Activated CD8-positive, alpha-beta memory T cell treated with anti-CD3 and anti-CD28 coated beads, Interleukin-2, amount 50 U/mL, for 24 hours (primary cell): ENCODE measurements around the gene KCNJ6.
"Not testable (repeated sequence)": the region's sequence is repeated elsewhere in the genome, so short reads cannot be mapped to it uniquely, and the experiment has no call there.

Experiments used
- DNase-seq: peaks from one replicate; pipeline ENCODE4 v3.0.0-alpha.2; 2020; ENCODE audit errors: extremely low read depth

Gene KCNJ6

DNA sequence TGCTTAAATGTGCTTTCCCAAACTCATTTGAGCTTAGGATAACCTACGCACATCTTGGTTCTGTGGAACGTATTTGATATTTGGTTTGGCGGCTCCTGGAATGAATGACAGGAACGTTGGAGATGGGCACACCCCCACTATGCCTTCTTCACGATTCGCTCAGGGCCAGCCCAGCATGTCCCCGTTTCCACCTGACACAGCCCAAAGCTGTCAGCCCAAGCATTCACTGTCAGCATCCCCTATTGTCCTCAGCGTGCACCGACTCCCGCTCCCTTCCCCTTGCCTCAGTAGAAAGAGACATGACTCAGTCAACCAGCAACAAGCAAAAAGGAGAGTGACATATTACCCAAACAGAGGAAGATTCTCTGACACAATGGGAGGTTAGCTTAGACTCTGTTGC is 181.4 kb downstream of the KCNJ6 start:
- no peak for DNase-seq

DNA sequence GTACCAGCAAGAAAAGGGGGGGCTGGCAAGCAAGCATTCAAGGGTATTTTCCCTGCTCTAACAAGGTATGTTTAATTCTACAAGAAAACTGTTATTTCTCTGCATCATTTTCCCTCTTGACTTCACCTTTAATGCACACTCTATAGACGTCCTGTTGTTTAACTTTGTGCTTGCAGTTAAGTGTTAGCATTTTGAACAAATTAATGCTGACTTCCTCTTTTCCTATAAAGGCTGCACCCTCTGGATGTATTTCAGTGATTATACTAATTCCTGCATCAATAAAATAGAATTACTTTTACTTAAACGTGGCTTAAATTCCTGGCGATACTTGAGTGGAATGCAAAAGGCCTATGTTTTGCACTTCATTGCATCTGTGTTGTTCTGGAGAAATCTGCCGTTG is 183.3 kb downstream of the KCNJ6 start:
- no peak for DNase-seq

DNA sequence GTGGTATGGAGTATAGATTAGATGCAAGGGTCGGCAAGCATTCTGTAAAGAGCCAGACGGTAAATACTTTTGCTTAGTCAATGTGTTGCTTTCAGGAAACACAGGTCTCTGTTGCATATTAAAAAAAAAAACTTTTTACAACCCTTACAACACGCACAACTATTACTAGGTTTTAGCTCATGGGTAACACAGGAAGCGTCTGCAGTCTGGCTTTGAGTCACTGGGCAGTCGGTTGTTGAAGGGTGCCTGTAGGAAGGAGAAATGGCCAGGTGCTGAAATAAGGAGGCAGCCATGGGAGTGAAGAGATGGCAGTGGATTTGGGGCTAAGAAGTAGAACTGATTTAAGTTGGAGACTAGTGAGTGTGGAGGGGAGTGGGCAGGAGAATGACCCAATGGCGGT is 192.1 kb downstream of the KCNJ6 start:
- no peak for DNase-seq

DNA sequence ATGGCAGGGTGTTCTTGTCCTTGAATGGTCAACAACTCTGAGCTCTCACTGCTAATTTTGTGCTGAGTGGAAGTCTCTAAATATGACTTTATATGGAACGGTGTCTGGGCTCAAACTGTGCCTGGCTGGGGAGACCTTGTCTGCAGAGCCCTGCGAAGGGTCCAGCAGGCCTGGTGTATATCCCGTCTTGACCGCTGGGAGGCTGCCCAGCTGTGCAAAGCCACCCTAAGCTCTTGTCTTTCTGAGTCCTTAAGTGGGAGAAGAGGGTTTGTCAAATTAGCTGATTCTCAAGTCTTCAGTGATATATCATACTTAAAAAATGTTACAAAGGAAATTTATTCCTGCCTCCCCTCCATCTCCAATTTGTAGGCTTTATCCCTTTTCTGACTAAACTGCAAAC is 198.7 kb downstream of the KCNJ6 start:
- no peak for DNase-seq

DNA sequence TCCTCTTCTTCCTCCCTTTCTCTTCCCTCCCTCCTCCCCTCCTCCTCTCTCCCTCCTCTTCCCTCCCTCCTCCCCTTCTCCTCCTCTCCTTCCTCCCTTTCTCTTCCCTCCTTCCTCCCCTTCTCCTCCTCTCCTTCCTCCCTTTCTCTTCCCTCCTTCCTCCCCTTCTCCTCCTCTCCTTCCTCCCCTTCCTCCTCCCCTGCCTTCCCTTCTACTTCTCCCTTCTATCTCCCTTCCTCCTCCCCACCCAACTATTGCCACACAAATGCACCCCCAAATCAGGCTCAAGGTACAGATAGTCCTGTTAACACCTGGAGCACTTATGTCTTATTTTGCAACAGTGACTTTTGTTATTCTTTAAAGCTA is 203.7 kb downstream of the KCNJ6 start:
- not testable (repeated sequence) for DNase-seq

DNA sequence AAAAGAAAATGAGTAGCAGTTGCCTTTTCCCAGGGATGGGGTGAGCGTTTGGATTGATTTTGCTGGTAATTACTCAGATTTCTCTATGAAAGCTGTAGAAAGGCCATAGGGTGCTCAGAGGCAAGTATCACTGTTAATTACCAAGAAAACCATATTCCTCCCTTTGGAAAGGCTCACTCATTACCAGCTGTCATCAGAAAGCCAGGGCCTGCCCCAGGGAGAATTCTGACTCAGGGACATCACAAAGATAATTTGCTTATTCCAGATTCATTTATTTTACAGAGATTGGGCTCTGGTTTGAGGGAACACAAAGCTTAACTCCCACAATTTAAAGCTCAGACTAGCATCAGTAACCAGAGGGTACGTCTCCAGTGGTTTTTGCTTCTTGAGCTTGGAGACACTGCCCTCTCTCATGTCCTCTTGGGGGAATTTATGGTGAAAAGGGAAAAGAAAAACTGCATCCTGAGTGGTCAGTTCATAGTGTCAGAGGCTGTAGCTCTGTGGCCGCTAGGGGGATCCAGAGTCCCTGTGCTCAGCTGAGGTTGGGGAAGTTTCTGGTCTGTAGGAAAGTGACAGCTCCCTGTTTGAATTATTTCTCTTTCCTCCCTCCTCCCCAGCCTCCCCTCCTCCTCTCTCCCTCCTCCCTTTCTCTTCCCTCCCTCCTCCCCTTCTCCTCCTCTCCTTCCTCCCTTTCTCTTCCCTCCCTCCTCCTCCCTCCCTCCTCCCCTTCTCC is 204.3 kb downstream of the KCNJ6 start:
- DNase-seq, result peak; percentile 3

DNA sequence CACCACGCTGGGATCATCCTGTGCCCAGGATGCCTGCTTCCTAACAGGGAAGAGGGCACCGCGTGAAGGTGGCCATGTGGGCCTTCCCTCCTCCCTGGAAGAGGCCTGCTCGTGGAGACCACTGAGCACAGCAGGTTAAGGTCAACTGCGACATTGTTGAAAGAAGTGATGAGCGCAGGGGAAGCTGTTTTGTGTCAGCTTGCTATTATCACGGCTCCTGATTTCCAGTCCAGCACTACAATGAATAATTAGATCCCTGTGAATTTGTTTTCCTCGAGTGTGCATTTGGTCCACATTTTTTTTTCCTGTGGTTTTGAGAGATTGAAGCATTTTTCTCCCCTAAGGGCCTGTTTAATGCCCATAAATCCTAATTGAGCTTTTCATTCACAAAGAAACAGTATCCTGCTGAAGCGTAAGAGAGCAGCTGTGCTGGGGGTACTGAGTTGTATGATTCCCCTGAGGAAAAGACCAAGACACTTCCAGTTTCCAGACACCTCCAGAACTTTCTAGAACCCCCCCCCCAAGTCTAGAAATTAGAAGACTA is 204.9 kb downstream of the KCNJ6 start:
- DNase-seq, result no peak

DNA sequence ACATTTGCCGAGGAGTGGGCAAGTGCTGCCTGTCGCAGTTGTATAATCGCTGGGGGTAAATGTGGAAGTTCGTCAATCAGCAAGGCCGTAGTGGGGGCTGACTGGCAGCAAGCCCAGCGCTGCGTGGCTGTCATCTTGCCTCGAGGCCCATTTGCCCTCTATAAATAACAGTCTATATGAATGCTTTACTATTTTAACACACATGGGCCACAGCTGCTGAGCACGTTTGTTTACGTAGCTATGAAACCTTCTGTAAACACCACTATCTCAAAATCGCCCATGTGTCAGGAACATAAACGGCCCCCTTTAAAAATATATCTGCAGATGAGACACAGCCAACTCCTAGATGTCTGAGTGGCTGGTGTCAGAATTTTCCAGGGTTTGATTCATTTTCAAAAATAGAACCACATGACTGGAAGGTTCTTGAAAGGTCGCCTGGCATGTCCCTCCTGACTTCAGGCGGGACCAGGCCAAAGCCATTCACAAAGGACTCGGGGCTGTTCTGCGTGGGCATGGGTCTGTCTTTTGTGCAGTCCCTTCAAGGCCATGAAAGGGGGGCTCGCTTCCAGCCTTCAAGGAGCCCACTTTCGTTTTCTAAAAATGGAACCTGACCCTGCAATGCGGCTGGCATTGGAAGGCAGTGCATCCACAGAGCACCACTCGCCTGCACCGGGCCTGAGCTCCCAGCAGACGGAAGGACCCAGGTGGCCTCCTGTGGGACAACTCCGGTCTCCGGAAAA is 205.5 kb downstream of the KCNJ6 start:
- no peak for DNase-seq

DNA sequence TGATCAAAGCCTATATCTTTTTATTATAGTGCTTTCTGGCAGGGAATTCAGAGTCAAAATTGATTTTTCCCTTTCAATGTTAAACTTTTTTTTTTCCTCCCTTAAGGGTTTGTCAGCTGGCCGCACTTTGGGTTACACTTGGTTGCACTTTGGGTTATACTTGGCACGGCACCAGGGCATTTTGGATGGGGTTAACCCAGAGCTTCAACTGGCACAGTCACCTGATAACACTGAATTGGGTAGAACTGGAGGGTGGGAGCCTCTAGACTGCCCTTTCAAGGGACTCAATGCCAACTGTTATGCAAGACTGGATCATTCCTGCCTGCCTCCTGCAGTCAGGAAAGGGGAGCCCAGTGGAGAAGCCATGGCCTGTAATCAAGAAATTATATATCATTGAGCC is 211.5 kb downstream of the KCNJ6 start:
- no peak for DNase-seq

DNA sequence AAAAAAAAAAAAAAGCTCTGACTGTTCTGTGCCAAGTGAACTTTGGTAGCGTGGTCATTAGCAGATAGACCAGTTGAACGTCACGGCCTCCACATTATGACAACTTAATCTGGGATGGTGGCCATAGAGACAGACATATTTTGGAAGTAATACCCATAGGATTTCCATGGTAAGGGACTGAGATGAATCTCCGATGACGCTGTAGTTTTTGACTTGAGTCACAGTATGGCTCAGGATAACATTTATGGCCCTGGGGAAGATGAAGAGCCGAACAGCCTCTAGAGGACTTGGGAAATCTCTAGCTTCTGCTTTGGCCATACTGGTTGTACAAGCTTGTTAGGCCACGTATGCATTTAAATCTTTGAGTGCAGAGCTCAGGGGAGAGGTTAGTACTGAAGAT is 214.0 kb downstream of the KCNJ6 start:
- no peak for DNase-seq

DNA sequence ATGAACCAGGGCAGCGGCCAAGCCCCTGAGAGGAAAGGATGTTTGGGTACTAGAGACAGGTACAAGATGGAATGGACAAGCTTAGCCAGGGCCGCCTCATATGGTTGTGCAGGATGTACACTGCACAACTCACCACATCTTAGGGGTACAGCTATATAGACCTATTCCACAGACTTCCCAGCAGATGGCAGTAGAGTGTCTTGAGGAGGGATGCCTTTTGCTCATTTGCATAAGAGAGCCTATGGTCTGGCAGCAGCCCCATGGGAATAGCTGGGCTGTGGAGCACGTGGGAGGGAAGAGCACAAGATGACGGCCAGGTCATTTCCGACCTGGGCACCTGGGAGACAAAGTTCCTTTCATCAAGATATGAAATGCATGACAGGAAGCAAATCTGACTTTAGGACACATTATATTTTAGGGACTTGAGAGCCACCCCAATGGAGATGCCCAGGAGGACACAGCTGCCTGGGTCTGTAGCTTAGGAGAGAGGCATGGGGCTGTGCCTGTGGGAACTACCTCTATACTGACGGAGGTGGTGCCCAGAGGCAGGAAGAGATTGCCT is 215.5 kb downstream of the KCNJ6 start:
- DNase-seq, result no peak

DNA sequence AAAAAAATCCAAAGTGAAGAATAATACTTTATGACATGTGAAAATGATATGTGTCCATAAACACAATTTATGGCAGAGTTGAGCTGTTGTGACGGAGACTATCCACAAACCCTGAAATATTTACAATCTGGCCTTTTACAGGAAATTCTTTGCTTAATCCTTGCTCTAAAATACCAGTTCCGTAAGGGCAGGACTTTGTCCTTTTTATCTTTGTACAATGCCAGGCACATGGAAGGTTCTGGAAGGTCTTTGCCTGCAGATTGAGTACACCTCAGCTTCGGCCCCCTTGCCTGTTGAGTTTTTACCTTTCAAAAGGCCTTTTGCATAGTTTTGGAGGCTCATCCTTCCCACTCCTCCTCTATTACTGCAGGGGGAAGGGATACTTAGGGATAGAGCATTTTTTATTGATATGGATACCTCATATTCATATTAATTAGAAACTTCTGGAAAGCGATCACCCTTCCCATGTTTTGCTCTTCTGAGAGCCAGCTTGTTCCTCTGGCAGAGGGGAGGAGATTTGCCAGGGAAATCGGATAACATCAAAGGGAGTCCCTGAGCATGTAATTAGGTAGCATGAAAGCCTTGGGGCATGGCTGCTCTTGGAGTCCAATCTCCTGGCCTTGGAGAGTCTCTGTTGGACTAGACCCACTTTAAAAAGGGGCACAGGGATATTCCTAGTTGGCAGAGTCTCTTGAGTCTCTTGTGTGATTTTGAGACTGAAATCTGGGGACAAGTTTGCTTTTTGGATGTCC is 217.1 kb downstream of the KCNJ6 start:
- no peak for DNase-seq

DNA sequence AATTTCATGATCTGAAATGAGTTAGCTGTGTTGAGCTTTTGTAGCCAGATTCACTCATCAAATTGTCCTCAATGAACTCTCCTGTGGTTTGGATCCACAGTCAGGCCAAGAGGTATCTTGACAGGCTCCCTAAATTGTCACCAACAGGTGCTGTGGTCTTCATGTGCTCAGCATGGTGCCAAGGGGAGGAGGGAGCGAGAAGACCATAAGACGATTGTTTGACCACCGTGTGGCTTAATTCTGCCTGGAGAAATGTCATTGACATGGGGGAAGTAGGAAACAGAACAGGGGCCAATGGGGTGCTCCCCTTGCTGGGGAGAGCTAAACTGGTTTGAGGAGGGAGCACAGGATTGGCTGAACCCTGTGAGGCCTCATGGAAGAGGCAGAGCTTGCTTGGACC is 219.3 kb downstream of the KCNJ6 start:
- no peak for DNase-seq

DNA sequence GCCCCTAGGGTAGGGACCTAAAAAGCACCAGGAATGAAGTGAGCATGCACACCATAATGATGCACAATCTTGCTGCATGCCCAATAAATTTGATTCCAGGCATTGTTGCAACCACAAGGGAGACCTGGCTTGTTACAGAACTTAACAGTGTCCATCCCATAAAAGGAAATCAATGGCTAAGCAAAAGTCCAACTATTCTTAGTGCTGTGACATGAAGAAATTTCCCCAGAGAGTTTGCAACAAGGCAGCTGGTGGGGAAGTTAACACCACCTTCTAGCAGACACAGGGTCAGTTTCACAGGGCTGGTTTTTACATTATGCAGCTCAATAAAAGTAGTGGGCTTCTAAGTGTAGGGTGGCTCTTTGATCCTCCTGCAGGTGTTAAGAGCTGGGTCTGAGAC is 221.1 kb downstream of the KCNJ6 start:
- DNase-seq, result no peak

DNA sequence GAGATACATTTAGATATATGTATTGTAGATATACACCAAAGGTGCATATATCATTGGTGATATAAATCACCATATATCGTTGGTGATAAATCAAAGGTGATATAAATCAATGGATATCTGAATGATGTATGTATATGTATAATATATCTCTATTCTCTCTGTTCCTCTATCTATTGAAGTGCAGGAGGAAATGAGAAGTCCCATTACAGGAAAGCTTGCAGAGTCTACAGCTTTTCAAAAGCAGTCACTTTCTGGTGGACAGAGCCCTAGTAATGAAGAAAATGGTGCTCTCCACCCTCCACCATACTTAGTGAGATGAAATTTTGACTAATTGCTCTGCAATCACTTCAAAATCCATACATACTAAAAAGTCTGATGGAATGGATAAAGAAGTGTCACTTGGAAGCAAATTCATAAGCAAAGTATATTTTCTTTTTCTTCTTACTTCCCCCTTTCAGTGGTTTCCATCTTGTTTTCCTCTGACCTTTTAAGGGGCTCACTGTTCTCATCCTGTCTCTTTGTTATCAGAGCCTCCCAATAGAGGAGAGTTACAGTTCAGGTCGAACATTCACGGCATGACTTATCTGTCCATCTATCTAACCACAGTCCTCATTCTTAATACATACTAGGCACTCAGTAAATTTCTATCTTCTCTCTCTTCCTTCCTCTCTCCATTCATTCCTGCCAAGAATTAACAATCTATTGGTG is 227.2 kb downstream of the KCNJ6 start:
- DNase-seq, result no peak

DNA sequence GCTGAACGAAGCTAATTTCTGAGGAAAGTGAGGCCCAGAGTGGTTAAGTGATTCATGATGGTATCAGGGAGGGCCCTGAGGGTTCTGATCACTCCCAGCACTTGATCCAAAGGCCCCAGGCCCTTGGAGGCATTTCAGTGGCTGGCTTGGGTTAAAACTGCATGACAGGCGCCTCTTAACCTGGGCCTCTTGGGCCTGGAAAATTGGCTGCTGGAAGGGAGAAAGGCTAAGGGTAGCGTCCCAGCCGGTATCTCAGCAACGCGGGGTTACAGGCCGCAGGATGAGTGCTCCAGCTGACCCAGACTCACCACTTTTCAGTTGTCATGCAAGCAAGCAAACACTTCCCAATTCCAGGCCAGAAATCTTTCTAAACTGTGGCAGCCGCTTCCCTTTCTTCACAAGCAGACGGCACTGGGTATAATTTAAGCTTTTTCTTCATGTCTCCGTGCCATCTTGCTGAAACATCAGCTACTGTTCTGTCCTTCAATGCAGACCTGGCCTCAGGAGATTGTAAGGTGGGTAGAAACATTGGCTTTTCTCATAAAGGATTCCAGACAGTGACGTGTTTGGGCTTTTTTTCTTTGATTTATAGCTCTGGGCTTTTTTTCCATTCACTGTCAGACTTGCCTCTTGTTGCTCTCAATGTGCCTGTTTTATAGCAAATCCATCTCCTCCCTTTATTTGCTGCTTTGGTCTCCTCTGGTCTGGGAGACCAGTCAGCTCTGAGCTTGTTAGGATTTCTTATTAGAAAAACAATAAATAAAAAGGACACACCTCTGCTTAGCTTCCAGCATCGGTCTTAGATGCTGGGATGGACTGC is 229.1 kb downstream of the KCNJ6 start:
- no peak for DNase-seq

DNA sequence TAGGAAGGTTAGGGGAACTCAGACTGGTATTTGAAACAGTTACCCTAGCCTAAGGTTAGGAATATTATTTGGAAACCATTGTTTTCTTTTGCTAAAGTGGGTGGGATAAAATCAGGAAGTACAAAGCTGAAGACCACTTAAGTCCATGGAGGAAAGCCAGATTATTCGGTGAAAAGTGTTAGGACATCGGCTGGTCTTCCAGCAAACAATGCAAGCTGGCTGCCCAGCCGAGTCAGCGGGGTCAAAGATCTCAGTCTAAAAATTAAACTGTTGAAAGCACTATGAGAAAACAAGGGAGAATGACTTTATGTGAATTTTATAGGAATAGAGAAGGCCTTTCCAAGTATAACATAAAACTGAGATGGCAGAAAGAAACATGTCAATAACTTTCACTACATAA is 231.7 kb downstream of the KCNJ6 start:
- DNase-seq, result no peak

DNA sequence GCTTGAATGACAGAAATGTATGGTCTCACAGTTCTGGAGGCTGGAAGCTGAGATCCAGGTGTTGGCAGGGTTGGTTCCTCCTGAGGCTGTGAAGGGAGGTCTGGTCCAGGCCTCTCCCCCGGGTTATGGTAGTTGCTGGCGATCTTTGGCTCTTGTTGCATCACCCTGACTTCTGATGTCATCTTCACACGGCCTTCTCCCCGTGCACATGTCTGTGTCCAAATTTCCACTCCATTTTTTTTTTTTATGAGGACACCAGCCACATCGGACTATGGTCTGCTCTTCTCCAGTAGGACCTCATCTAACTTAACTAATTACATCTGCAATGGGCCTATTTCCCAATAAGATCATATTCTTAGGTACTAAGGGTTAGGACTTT is 232.2 kb downstream of the KCNJ6 start:
- no peak for DNase-seq

DNA sequence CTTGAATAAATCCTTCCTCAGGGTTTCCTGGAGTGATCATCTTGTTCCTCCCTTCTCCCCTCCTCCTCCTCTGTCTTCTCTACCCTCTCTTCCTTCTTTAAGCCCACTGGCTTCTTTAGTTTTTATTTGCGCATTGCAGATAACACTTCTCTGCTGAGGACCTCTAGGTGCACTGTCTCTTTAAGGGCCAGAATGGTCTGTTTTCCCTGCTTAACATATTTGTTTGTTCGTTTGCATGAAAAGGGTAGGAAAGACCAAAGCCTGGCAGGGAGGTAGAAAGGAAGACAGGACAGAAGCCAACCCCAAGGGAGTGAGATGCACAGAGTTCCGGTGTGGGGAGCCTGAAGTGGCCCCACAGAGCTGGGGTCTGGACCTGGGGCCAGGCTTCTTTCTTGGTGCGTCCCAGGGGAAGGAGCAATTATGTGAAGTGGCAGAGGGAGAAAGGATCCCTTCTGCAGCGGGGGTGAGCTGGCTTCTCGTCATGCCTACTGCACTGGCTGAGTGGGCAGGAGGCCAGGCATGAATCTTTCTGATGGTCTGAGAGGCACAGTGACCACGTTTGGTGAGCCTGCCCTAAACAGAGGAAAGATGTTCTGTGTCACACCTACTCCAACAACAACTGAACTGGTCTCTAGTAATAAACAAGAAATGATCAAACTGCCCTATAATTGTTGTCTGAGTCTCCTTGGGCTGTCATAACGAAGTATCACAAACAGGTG is 232.7 kb downstream of the KCNJ6 start:
- DNase-seq, result no peak

DNA sequence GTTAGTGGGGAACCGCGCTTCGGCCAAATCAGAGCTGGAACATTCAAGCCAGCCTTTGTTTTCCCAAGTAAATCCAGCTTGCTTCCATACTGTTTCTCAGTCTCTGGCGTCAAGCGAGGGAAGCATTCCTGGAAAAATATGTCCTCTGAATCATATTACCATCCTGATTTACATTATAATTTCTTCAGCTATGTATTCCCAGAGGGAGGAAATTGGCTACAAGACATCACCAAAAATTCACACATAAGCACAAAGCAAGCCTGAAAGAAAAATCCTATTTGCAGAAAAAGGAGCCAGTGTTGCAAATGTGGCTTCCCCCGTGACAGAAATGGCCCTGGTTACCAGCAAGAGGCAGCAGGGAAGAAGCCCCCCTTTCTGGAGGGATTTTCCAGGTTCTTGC is 233.3 kb downstream of the KCNJ6 start:
- no peak for DNase-seq
